B cell (primary cell): ENCODE data around the gene SRGAP1. TPM values are rescaled to one million over a fixed set of nuclear protein-coding genes. Genes with fewer than 3 reads are reported as not detected.

Experiments used
- ATAC-seq: fragments of 200-7000 bp; cut with Tn5 transposase; one replicate; pipeline ENCODE4 v1.10.0; 2021; ENCODE audit warnings: low read depth, mild to moderate bottlenecking, moderate number of reproducible peaks, moderate library complexity
- CTCF ChIA-PET: fragments of 350-600 bp; sonication (Branson Sonifier 250); formaldehyde crosslinking; loops from one replicate; lab custom pipeline; 2021; ENCODE audit warnings: antibody characterized with exemption, inconsistent platforms; lab: Charles Lee
- POLR2A ChIA-PET: fragments of 350-600 bp; sonication (Branson Sonifier 250); formaldehyde crosslinking; loops from one replicate; lab custom pipeline; 2021; ENCODE audit warnings: antibody characterized with exemption; lab: Charles Lee
- DNase-seq: peaks from one replicate; pipeline ENCODE4 v3.0.0; 2013
- H2AFZ ChIP-seq: 2 replicates; pipeline ENCODE4 v1.6.1; 2012; ENCODE audit warnings: mild to moderate bottlenecking, low read depth, low read length; ENCODE audit not compliant: insufficient read depth, poor library complexity, severe bottlenecking
- H3K27ac ChIP-seq, 2 donors: 1 replicate in 1 of 2; 2 replicates in 1 of 2; pipeline ENCODE4 v1.5.1; 2012 to 2013; ENCODE audit warnings: low read length in 2 of 2, mild to moderate bottlenecking in 2 of 2, moderate library complexity in 1 of 2
- H3K27me3 ChIP-seq, 4 experiments: fragments of 200-600 bp in 1 of 4; sonication (generic) in 1 of 4; replicated peaks in 1 of 4; 1 replicate in 2 of 4; 2 replicates in 2 of 4; pipeline versions ENCODE4 v1.6.1 to v1.7.0; 2013 to 2016; ENCODE audit warnings: low read length in 3 of 4, mild to moderate bottlenecking in 2 of 4, mixed read lengths in 1 of 4, moderate library complexity in 1 of 4; ENCODE audit not compliant: insufficient read depth in 4 of 4, control insufficient read depth in 3 of 4; ENCODE audit errors: control extremely low read depth in 1 of 4
- H3K36me3 ChIP-seq, 2 experiments: replicated peaks in 1 of 2; 1 replicate in 1 of 2; 2 replicates in 1 of 2; pipeline versions ENCODE4 v1.6.1 to v1.7.1; 2013; ENCODE audit warnings: low read length in 1 of 2; ENCODE audit not compliant: insufficient read depth in 2 of 2, control insufficient read depth in 1 of 2; ENCODE audit errors: control extremely low read depth in 1 of 2, extremely low read depth in 1 of 2
- H3K4me1 ChIP-seq, 2 donors: fragments of 200-600 bp in 1 of 2; sonication (generic) in 1 of 2; 1 replicate in 1 of 2; 2 replicates in 1 of 2; pipeline versions ENCODE4 v1.5.1 to v1.6.1; 2013 to 2017; ENCODE audit warnings: low read length in 2 of 2; ENCODE audit not compliant: control insufficient read depth in 2 of 2, insufficient read depth in 2 of 2
- H3K4me2 ChIP-seq: replicated peaks from 2 replicates; pipeline ENCODE3; 2012; ENCODE audit warnings: mild to moderate bottlenecking, low read depth, low read length; ENCODE audit not compliant: poor library complexity, severe bottlenecking
- H3K4me3 ChIP-seq, 5 experiments: fragments of 200-600 bp in 1 of 5; sonication (generic) in 1 of 5; 1 replicate in 3 of 5; 2 replicates in 2 of 5; pipeline versions ENCODE4 v1.5.1 to v1.7.0; 2011 to 2016; ENCODE audit warnings: low read length in 4 of 5, mild to moderate bottlenecking in 4 of 5, low read depth in 2 of 5, control low read depth in 1 of 5, moderate library complexity in 1 of 5; ENCODE audit not compliant: insufficient read depth in 1 of 5; ENCODE audit errors: control extremely low read depth in 1 of 5, extremely low read depth in 1 of 5
- H3K79me2 ChIP-seq: fragments of 200-600 bp; sonication (generic); one replicate; pipeline ENCODE4 v1.6.0; 2016; ENCODE audit warnings: low read length; ENCODE audit not compliant: control insufficient read depth, insufficient read depth
- H3K9ac ChIP-seq: fragments of 200-600 bp; sonication (generic); 2 replicates; pipeline ENCODE4 v1.6.1; 2017; ENCODE audit warnings: mild to moderate bottlenecking, low read length, moderate library complexity
- H3K9me3 ChIP-seq, 3 donors: one replicate each; pipeline versions ENCODE4 v1.6.1 to v1.7.1; 2013; ENCODE audit warnings: low read length in 2 of 3; ENCODE audit not compliant: control insufficient read depth in 2 of 3, insufficient read depth in 1 of 3; ENCODE audit errors: control extremely low read depth in 1 of 3
- H4K20me1 ChIP-seq: 2 replicates; pipeline ENCODE4 v1.6.0; 2012; ENCODE audit warnings: mild to moderate bottlenecking, low read length; ENCODE audit not compliant: insufficient read depth, control insufficient read depth, poor library complexity, severe bottlenecking
- H3K27ac Mint-ChIP-seq: one replicate; pipeline ENCODE4 v1.8.0; 2021; ENCODE audit warnings: mixed read lengths
- H3K27me3 Mint-ChIP-seq: one replicate; pipeline ENCODE4 v1.8.0; 2021; ENCODE audit warnings: mixed read lengths
- H3K4me1 Mint-ChIP-seq: one replicate; pipeline ENCODE4 v1.8.0; 2021; ENCODE audit warnings: mixed read lengths
- H3K4me3 Mint-ChIP-seq: one replicate; pipeline ENCODE4 v1.8.0; 2021; ENCODE audit warnings: mixed read lengths
- H3K9me3 Mint-ChIP-seq: one replicate; pipeline ENCODE4 v1.8.0; 2022; ENCODE audit warnings: mixed read lengths; ENCODE audit not compliant: insufficient read depth
- EZH2 ChIP-seq: IDR thresholded peaks from 2 replicates; pipeline ENCODE4 v1.6.1; 2012; ENCODE audit warnings: borderline replicate concordance, low read depth, mild to moderate bottlenecking, moderate library complexity, low read length; ENCODE audit not compliant: insufficient read depth, poor library complexity, severe bottlenecking
- WGBS: methylation state at CpG from one replicate; pipeline ENCODE4 v1.1.5; 2013; ENCODE audit warnings: missing lambda C conversion rate; ENCODE audit not compliant: insufficient coverage; 5-methylcytosine and 5-hydroxymethylcytosine counted together
- intact Hi-C: fragments of 100-400 bp; cut with micrococcal nuclease; formaldehyde crosslinking; loops from one replicate; pipeline ENCODE4 v1.10.0; 2022
- polyA plus RNA-seq: library from polyadenylated mRNA; depleted of rRNA; stranded (reverse); fragments of >200 nt; gene quantifications from 2 replicates; pipeline ENCODE4 v1.2.3, GENCODE V29; 2012
- total RNA-seq, 2 donors: library from RNA; stranded (reverse); fragments of 120-200 nt in 1 of 2; gene quantifications; 1 replicate in 1 of 2; 2 replicates in 1 of 2; pipeline versions ENCODE4 v1.2.3 to v1.2.4, GENCODE V29; 2013 to 2022
- TF ChIP-seq, protein P1 (sequence below): fragments of 200-600 bp; IDR thresholded peaks from one replicate; pipeline ENCODE4 v1.8.0; 2022; ENCODE audit warnings: antibody characterized with exemption, mild to moderate bottlenecking

Gene SRGAP1
- total and polyA plus RNA-seq, 2 donors (not counting 1 experiment from before 2014, with no cell fraction given) = under 0.01 to 0.22 TPM

DNA sequence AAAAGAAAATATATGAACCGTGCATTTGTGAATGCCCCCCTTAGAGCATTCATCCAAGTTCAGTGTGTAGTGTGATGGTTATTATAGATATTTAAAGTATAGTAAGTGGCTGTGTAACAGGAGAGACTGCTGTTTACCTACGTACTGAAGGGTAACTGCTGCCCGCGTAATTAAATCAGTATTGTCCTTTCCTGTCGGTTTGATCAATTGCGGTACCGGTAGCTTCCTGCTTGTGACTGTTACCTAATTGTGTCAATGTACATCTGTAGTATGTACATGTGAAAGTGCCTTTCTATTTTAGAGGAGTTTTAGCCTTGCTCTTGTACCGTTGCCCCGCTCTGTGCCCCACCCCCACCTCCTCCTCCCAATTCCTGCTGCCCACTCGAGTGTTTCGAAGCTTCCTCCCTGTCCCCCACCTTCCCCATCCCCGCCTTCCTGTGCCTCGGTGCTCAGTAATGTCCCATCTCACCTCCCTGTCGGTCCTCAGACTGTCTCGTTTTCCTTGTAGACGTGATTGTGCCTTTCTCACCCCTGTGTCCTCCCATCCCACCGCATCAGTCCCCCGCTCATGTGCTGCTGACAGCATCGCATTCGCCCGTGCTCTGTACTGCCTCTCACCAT is 302.6 kb downstream of the SRGAP1 start:
- H3K9me3 ChIP-seq = no peaks in the 10 kb centered on the region
- H3K4me2 ChIP-seq = peak overlapping the region; percentile 54
- DNase-seq (peak; percentile 4), ATAC-seq (no peak)
- no peaks in the 10 kb centered on the region for H4K20me1 ChIP-seq
- WGBS = 63% methylated on average over 12 of the region's 21 CpGs
- H2AFZ ChIP-seq = peak overlapping the region; percentile 46
- no peaks in the 10 kb centered on the region for H3K4me1 ChIP-seq
- peaks cover 8% of the 10 kb centered on the region for H3K4me1 Mint-ChIP-seq
- H3K4me3 Mint-ChIP-seq = peak overlapping the region; percentile 78
- POLR2A ChIA-PET = interaction anchor here (0.5 kb wide), 1 partner anchor 74 kb away, joined by 4 read pairs; no protein-coding TSS in a partner anchor
- H3K27ac ChIP-seq = no peak overlapping the region
- H3K79me2 ChIP-seq = no peaks in the 10 kb centered on the region
- H3K36me3 ChIP-seq = no peaks in the 10 kb centered on the region
- peak overlapping the region in 3 of 5 experiments; percentile 8 to 33 (median 27) for H3K4me3 ChIP-seq
- no peak overlapping the region for H3K27ac Mint-ChIP-seq
- H3K9me3 Mint-ChIP-seq = no peaks in the 10 kb centered on the region
- H3K27me3 Mint-ChIP-seq = no peaks in the 10 kb centered on the region
- CTCF ChIA-PET = no interaction called here
- peak overlapping the region; percentile 25 for H3K9ac ChIP-seq
- no peaks in the 10 kb centered on the region for H3K27me3 ChIP-seq
- TF ChIP-seq, protein P1, sequence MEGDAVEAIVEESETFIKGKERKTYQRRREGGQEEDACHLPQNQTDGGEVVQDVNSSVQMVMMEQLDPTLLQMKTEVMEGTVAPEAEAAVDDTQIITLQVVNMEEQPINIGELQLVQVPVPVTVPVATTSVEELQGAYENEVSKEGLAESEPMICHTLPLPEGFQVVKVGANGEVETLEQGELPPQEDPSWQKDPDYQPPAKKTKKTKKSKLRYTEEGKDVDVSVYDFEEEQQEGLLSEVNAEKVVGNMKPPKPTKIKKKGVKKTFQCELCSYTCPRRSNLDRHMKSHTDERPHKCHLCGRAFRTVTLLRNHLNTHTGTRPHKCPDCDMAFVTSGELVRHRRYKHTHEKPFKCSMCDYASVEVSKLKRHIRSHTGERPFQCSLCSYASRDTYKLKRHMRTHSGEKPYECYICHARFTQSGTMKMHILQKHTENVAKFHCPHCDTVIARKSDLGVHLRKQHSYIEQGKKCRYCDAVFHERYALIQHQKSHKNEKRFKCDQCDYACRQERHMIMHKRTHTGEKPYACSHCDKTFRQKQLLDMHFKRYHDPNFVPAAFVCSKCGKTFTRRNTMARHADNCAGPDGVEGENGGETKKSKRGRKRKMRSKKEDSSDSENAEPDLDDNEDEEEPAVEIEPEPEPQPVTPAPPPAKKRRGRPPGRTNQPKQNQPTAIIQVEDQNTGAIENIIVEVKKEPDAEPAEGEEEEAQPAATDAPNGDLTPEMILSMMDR = no peak
- no peak for TF ChIP-seq EZH2
- intact Hi-C loops = no loop called here

DNA sequence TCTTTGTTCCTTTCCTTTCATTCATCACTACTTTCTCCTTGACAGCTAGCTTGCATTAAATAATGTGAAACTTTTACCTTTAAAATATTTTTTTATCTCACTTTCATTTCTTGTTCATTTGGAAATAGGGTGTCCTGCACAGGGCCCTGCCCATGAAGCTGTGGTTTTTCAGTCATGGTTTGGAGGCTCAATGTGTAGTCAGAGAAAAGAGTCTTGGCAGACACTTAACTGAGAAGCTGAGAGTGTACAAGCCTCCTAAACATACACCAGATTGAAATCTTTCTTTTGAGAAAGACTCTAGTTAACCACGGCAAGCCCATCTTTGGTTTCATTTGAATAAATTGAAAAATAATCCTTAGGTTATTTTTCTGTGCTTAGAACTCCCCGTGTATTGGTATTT is 303.4 kb downstream of the SRGAP1 start:
- intact Hi-C loops = no loop called here
- Mint-ChIP-seq H3K4me1 (peaks cover 8% of the 10 kb centered on the region), H3K27me3 (no peaks in the 10 kb centered on the region), H3K9me3 (no peaks in the 10 kb centered on the region), H3K4me3 (peak overlapping the region; percentile 78), H3K27ac (no peak overlapping the region)
- peak overlapping the region; percentile 54 for H3K4me2 ChIP-seq
- no peaks in the 10 kb centered on the region for H3K36me3 ChIP-seq
- H3K4me3 ChIP-seq = peak overlapping the region in 1 of 5 experiments; percentile 33
- DNase-seq (no peak), ATAC-seq (no peak)
- ChIA-PET POLR2A (no interaction called here), CTCF (no interaction called here)
- H3K27ac ChIP-seq = no peak overlapping the region
- no peaks in the 10 kb centered on the region for H3K9me3 ChIP-seq
- H3K27me3 ChIP-seq = no peaks in the 10 kb centered on the region
- H2AFZ ChIP-seq = peak overlapping the region; percentile 46
- TF ChIP-seq, protein P1 = no peak
- TF ChIP-seq EZH2 = no peak
- H3K4me1 ChIP-seq = no peaks in the 10 kb centered on the region
- H4K20me1 ChIP-seq = no peaks in the 10 kb centered on the region
- H3K9ac ChIP-seq = no peak overlapping the region
- H3K79me2 ChIP-seq = no peaks in the 10 kb centered on the region
- WGBS = no CpG with 5 or more reads among the region's 2 CpGs
